GM10847 (cell line): ENCODE measurements around the gene ARFGEF3.

Experiments used
- POLR2A ChIP-seq: IDR thresholded peaks from 2 replicates; pipeline ENCODE4 v1.6.1; 2011; ENCODE audit not compliant: insufficient read length; ENCODE audit errors: extremely low read depth

ARFGEF3 gene

GRCh38 chr6:138323821-138324220, 162.1 kb downstream of the ARFGEF3 start:
- TF ChIP-seq POLR2A, result no peak

GRCh38 chr6:138328210-138328609, 166.5 kb downstream of the ARFGEF3 start:
- no peak for TF ChIP-seq POLR2A

GRCh38 chr6:138330763-138331162, 169.0 kb downstream of the ARFGEF3 start:
- no peak for TF ChIP-seq POLR2A

- no peak for TF ChIP-seq POLR2A
Observed at GRCh38 chr6:138331444-138331843, 169.7 kb downstream of the ARFGEF3 start.

- no peak for TF ChIP-seq POLR2A
Observed at GRCh38 chr6:138331984-138332383, 170.2 kb downstream of the ARFGEF3 start.

- no peak for TF ChIP-seq POLR2A
Observed at GRCh38 chr6:138334000-138334399, 172.3 kb downstream of the ARFGEF3 start.

- no peak for TF ChIP-seq POLR2A
Observed at GRCh38 chr6:138334963-138335362, 173.2 kb downstream of the ARFGEF3 start.

GRCh38 chr6:138336221-138336620, 174.5 kb downstream of the ARFGEF3 start:
- TF ChIP-seq POLR2A, result no peak

GRCh38 chr6:138337076-138337475, 175.3 kb downstream of the ARFGEF3 start:
- no peak for TF ChIP-seq POLR2A

GRCh38 chr6:138339024-138339423, 177.3 kb downstream of the ARFGEF3 start:
- no peak for TF ChIP-seq POLR2A

- no peak for TF ChIP-seq POLR2A
Observed at GRCh38 chr6:138341176-138341575, 179.4 kb downstream of the ARFGEF3 start.

GRCh38 chr6:138343112-138343511, 181.4 kb downstream of the ARFGEF3 start:
- no peak for TF ChIP-seq POLR2A

- no peak for TF ChIP-seq POLR2A
Observed at GRCh38 chr6:138345565-138346285, 184.0 kb downstream of the ARFGEF3 start.

GRCh38 chr6:138346302-138347195, 184.8 kb downstream of the ARFGEF3 start:
- TF ChIP-seq POLR2A, result no peak

- TF ChIP-seq POLR2A, result no peak
Observed at GRCh38 chr6:138347864-138348263, 186.1 kb downstream of the ARFGEF3 start.

GRCh38 chr6:138349891-138350290, 188.2 kb downstream of the ARFGEF3 start:
- TF ChIP-seq POLR2A, result no peak
